SK-N-SH (cell line): ENCODE measurements around the gene RAD51B. TPM values are rescaled to one million over a fixed set of nuclear protein-coding genes. Genes with fewer than 3 reads are reported as not detected.

Experiments
- CTCF ChIA-PET: fragments of 300-600, 350-600 bp; formaldehyde crosslinking; extraction: SDS; loops from one replicate; lab custom pipeline; 2021; lab: Yijun Ruan, JAX
- POLR2A ChIA-PET: fragments of 350-600 bp; sonication (Branson Sonifier 250); formaldehyde crosslinking; extraction: SDS; loops from one replicate; lab custom pipeline; 2020; ENCODE audit warnings: antibody characterized with exemption, inconsistent platforms; lab: Yijun Ruan, JAX
- DNase-seq: peaks from one replicate; pipeline ENCODE4 v3.0.0; 2012
- H2AFZ ChIP-seq: fragments of 200-600 bp; sonication (generic); 2 replicates; pipeline ENCODE4 v1.8.1; 2016; ENCODE audit warnings: antibody characterized with exemption, mild to moderate bottlenecking, low read depth
- H3F3A ChIP-seq: fragments of 200-600 bp; sonication (generic); replicated peaks from 2 replicates; pipeline ENCODE3; 2016; ENCODE audit warnings: antibody characterized with exemption, mild to moderate bottlenecking; ENCODE audit not compliant: insufficient read depth
- H3K27ac ChIP-seq, 2 experiments: fragments of 200-500 bp in 1 of 2; fragments of 200-600 bp in 1 of 2; sonication (Bioruptor generic) in 1 of 2; sonication (generic), shearing (Covaris generic) in 1 of 2; 2 replicates each; pipeline versions ENCODE4 v1.5.1 to v1.6.1; 2014 to 2016; ENCODE audit warnings: low read depth in 2 of 2, inconsistent platforms in 1 of 2, low read length in 1 of 2, mild to moderate bottlenecking in 1 of 2, mixed read lengths in 1 of 2
- H3K27me3 ChIP-seq: fragments of 200-600 bp; sonication (generic), shearing (Covaris generic); 2 replicates; pipeline ENCODE4 v1.6.1; 2016; ENCODE audit warnings: mixed run types; ENCODE audit not compliant: insufficient read depth
- H3K36me3 ChIP-seq, 2 experiments: fragments of 200-500 bp in 1 of 2; fragments of 200-600 bp in 1 of 2; sonication (Bioruptor generic) in 1 of 2; sonication (generic) in 1 of 2; replicated peaks in 1 of 2; 2 replicates each; pipeline versions ENCODE3 to v1.5.1; 2014 to 2016; ENCODE audit warnings: low read length in 1 of 2, mild to moderate bottlenecking in 1 of 2; ENCODE audit not compliant: insufficient read depth in 2 of 2, control insufficient read depth in 1 of 2
- H3K4me1 ChIP-seq, 2 experiments: fragments of 200-500 bp in 1 of 2; fragments of 200-600 bp in 1 of 2; sonication (Bioruptor generic) in 1 of 2; sonication (generic), shearing (Covaris generic) in 1 of 2; 2 replicates each; pipeline versions ENCODE4 v1.5.1 to v1.6.1; 2014 to 2016; ENCODE audit warnings: low read depth in 1 of 2, low read length in 1 of 2, mixed run types in 1 of 2; ENCODE audit not compliant: insufficient read depth in 2 of 2, control insufficient read depth in 1 of 2
- H3K4me2 ChIP-seq: fragments of 200-600 bp; sonication (generic), shearing (Covaris generic); 2 replicates; pipeline ENCODE4 v1.6.1; 2017; ENCODE audit warnings: mixed run types
- H3K4me3 ChIP-seq, 2 experiments: fragments of 200-500 bp in 1 of 2; fragments of 200-600 bp in 1 of 2; sonication (Bioruptor generic) in 1 of 2; sonication (generic), shearing (Covaris generic) in 1 of 2; 2 replicates each; pipeline versions ENCODE4 v1.5.1 to v1.8.1; 2014 to 2016; ENCODE audit warnings: low read depth in 2 of 2, inconsistent platforms in 1 of 2, low read length in 1 of 2, mild to moderate bottlenecking in 1 of 2, mixed read lengths in 1 of 2, moderate library complexity in 1 of 2
- H3K79me2 ChIP-seq: fragments of 200-600 bp; sonication (generic); 2 replicates; pipeline ENCODE4 v1.8.1; 2017; ENCODE audit warnings: mild to moderate bottlenecking; ENCODE audit not compliant: insufficient read depth
- H3K9ac ChIP-seq: fragments of 200-600 bp; sonication (generic); 2 replicates; pipeline ENCODE4 v1.6.1; 2017; ENCODE audit warnings: mixed run types
- H3K9me2 ChIP-seq: fragments of 200-600 bp; sonication (generic); 2 replicates; pipeline ENCODE4 v1.6.1; 2017; ENCODE audit warnings: mixed run types
- H3K9me3 ChIP-seq: fragments of 200-600 bp; sonication (generic); 2 replicates; pipeline ENCODE4 v1.6.1; 2017; ENCODE audit warnings: mixed run types, mild to moderate bottlenecking, moderate library complexity
- H4K20me1 ChIP-seq: fragments of 200-600 bp; sonication (generic); 2 replicates; pipeline ENCODE4 v1.6.1; 2017; ENCODE audit warnings: mild to moderate bottlenecking, mixed run types; ENCODE audit not compliant: insufficient read depth
- CHD2 ChIP-seq: fragments of 150-350 bp; IDR thresholded peaks from 2 replicates; pipeline ENCODE4 v1.6.1; 2018; ENCODE audit warnings: low read length; ENCODE audit not compliant: partially characterized antibody
- CTCF ChIP-seq: fragments of 200-600 bp; sonication (generic); IDR thresholded peaks from 2 replicates; pipeline ENCODE4 v1.6.1; 2017; ENCODE audit warnings: antibody characterized with exemption, mild to moderate bottlenecking, moderate library complexity
- EP300 ChIP-seq, 2 experiments: IDR thresholded peaks; 2 replicates each; pipeline versions ENCODE4 v1.4.0 to v1.6.1; 2012; ENCODE audit warnings: borderline replicate concordance in 1 of 2, low read depth in 1 of 2, low read length in 1 of 2
- EZH2phosphoT487 ChIP-seq: fragments of 200-600 bp; sonication (generic); IDR thresholded peaks from 2 replicates; pipeline ENCODE4 v1.6.1; 2017; ENCODE audit warnings: low read depth, mixed run types, mild to moderate bottlenecking, antibody characterized with exemption, moderate library complexity, borderline replicate concordance
- FOXM1 ChIP-seq: IDR thresholded peaks from 2 replicates; pipeline ENCODE4 v1.4.0; 2012; ENCODE audit warnings: low read depth, mild to moderate bottlenecking
- GATA2 ChIP-seq: sonication (generic); formaldehyde crosslinking; IDR thresholded peaks from 2 replicates; pipeline ENCODE4 v1.5.0; 2020; ENCODE audit warnings: mild to moderate bottlenecking, missing genetic modification reagents
- MEF2A ChIP-seq: IDR thresholded peaks from 2 replicates; pipeline ENCODE4 v1.4.0; 2012; ENCODE audit warnings: low read depth, borderline replicate concordance
- MXI1 ChIP-seq: IDR thresholded peaks from 2 replicates; pipeline ENCODE4 v1.6.1; 2012; ENCODE audit warnings: mild to moderate bottlenecking, low read depth, low read length, improper control_type of control experiment
- NFIC ChIP-seq: IDR thresholded peaks from 2 replicates; pipeline ENCODE4 v1.4.0; 2012; ENCODE audit warnings: borderline replicate concordance
- POLR2AphosphoS5 ChIP-seq: IDR thresholded peaks from 2 replicates; pipeline ENCODE4 v1.6.1; 2012; ENCODE audit warnings: low read depth, low read length
- RAD21 ChIP-seq: IDR thresholded peaks from 2 replicates; pipeline ENCODE4 v1.6.1; 2012; ENCODE audit warnings: mild to moderate bottlenecking, low read length
- TEAD4 ChIP-seq: IDR thresholded peaks from 2 replicates; pipeline ENCODE4 v1.4.0; 2012; ENCODE audit warnings: mild to moderate bottlenecking, borderline replicate concordance; ENCODE audit not compliant: insufficient read depth
- WGBS: methylation state at CpG from one replicate; pipeline ENCODE4 v1.1.6; 2017; ENCODE audit warnings: low lambda C conversion rate; 5-methylcytosine and 5-hydroxymethylcytosine counted together
- polyA plus RNA-seq, 3 experiments: library from polyadenylated mRNA; depleted of rRNA; stranded (reverse); fragments of >200 nt; gene quantifications; 2 replicates each; pipeline ENCODE4 v1.2.3, GENCODE V29; 2012
- TF ChIP-seq, protein P1 (sequence below): IDR thresholded peaks from 2 replicates; pipeline ENCODE4 v1.4.0; 2012; ENCODE audit warnings: low read depth, borderline replicate concordance
- TF ChIP-seq, protein P2 (sequence below): IDR thresholded peaks from 2 replicates; pipeline ENCODE4; 2012

The RAD51B gene
- polyA plus RNA-seq, 1 of the 3 experiments (the other 2 are of a cell fraction): 6.0 TPM

DNA sequence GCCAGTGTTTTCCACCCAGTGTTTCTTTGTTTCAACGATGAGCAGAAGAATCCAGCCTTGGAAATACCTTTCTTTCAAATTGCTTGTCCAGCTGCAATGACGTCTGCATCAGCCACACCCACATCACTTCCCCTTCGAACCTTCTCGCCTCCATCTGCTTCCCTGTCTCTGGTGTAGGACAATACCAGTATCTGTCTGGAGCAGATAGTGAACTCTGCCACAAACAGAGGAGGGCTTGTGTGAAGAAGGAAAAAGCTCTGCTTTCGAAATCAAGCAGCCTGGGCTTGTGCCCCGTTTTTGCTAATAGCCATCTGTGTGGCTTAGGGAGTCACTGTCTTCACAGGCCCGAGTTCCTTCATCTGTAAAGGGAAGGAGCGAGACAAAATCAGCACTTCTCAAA, 557.9 kb downstream of the RAD51B start:
- Histone ChIP-seq H2AFZ (no peak overlapping the region), H4K20me1 (no peaks in the 10 kb centered on the region), H3F3A (peaks cover 3% of the 10 kb centered on the region), H3K27ac (no peak overlapping the region), H3K4me1 (peaks cover 11 to 19% of the 10 kb centered on the region in 2 experiments; a peak in 3 of 4 replicates), H3K9ac (no peak overlapping the region), H3K79me2 (no peaks in the 10 kb centered on the region), H3K4me3 (no peak overlapping the region), H3K4me2 (no peak overlapping the region), H3K9me2 (no peaks in the 10 kb centered on the region), H3K36me3 (no peaks in the 10 kb centered on the region), H3K9me3 (no peaks in the 10 kb centered on the region), H3K27me3 (no peaks in the 10 kb centered on the region)
- TF ChIP-seq FOXM1 (no peak), MXI1 (no peak), EZH2phosphoT487 (no peak), CTCF (no peak), GATA2 (no peak), NFIC (no peak), EP300 (IDR thresholded peaks at IDR 0.05; ENCODE audit: borderline replicate concordance in 1 of 2, low read depth in 1 of 2, low read length in 1 of 2) (no peak), MEF2A (no peak), CHD2 (no peak), RAD21 (no peak), POLR2AphosphoS5 (no peak)
- TF ChIP-seq, protein P1, sequence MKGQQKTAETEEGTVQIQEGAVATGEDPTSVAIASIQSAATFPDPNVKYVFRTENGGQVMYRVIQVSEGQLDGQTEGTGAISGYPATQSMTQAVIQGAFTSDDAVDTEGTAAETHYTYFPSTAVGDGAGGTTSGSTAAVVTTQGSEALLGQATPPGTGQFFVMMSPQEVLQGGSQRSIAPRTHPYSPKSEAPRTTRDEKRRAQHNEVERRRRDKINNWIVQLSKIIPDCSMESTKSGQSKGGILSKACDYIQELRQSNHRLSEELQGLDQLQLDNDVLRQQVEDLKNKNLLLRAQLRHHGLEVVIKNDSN: no peak
- CTCF ChIA-PET: interaction anchor here (0.8 kb wide), 1 partner anchor 106 kb away, joined by 3 read pairs; no protein-coding TSS in a partner anchor
- no peak for DNase-seq
- WGBS: 91% methylated on average over 8 of the region's 8 CpGs
- POLR2A ChIA-PET: no interaction called here

GRCh38 chr14:68379510-68380328, 560.1 kb downstream of the RAD51B start:
- Histone ChIP-seq H4K20me1 (no peaks in the 10 kb centered on the region), H3K27ac (peak overlapping the region; percentile 65 to 87), H3K4me2 (no peak overlapping the region)
- 94% methylated on average over 8 of the region's 8 CpGs for whole genome bisulfite sequencing
- TF ChIP-seq, protein P2, sequence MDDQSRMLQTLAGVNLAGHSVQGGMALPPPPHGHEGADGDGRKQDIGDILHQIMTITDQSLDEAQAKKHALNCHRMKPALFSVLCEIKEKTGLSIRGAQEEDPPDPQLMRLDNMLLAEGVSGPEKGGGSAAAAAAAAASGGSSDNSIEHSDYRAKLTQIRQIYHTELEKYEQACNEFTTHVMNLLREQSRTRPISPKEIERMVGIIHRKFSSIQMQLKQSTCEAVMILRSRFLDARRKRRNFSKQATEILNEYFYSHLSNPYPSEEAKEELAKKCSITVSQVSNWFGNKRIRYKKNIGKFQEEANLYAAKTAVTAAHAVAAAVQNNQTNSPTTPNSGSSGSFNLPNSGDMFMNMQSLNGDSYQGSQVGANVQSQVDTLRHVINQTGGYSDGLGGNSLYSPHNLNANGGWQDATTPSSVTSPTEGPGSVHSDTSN: no peak
- no peak for TF ChIP-seq TEAD4
- TF ChIP-seq, all 33 proteins: peak for 0
- H3K9ac ChIP-seq: no peak overlapping the region
- H3K4me1 ChIP-seq: peaks cover 16 to 19% of the 10 kb centered on the region in 2 experiments; a peak in 3 of 4 replicates
- no peaks in the 10 kb centered on the region for H3K9me2 ChIP-seq
- no peak overlapping the region; the same call in 1 of the 2 replicates for H2AFZ ChIP-seq
- no peaks in the 10 kb centered on the region for H3K9me3 ChIP-seq
- POLR2A ChIA-PET: no interaction called here
- CTCF ChIA-PET: no interaction called here
- no peaks in the 10 kb centered on the region for H3K36me3 ChIP-seq
- no peak overlapping the region for H3K4me3 ChIP-seq
- DNase-seq: no peak
- no peaks in the 10 kb centered on the region for H3K27me3 ChIP-seq
- peaks cover 3% of the 10 kb centered on the region for H3F3A ChIP-seq
- H3K79me2 ChIP-seq: no peaks in the 10 kb centered on the region
